ENCODE measurements around the gene DLGAP4.

DLGAP4 gene

GRCh38 chr20:36310215-36310981 is 4.3 kb downstream of the DLGAP4 start:
- DNase-seq = no peak

GRCh38 chr20:36311141-36311853 is 5.2 kb downstream of the DLGAP4 start:
- no peak for DNase-seq

DNA sequence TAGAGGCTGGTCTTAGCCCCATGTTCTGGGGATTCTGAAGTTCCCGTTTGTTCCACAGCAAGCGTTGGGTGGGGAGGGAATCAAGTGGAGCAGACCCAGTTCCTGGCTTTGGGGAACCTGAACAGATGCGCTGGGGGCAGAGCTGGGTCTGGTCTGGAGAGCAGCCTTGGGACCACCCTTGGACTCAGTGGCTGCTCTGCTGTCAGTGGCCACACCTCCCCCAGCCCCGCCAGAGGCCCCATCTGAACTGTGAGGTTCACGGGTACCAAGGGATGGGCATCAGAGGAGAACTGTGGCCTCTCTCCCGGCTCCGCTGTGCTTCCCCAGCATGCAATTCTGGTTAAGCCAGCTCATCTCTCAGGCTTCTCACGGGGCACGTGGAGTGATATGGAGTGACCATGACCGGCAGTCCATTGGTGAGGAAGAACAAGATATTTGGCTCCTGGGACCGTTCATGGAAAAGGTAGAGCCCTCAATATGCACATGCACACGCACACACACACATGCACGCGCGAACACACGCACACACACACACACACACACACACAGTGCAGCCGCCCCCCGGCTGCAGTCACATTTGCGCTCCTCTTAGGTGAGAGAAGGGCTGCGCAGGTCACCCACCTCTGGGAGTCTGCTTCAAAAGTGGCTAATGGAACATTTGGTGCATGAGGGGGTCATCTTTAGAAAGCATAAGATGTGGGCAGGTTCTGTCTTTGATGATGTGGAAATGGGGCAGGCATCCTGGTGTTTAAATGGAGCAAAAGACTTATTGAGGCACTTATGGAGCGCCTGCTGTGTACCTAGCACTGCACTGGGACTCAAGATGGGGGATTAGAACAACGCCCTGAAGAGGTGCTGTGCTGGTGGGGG is 6.0 kb downstream of the DLGAP4 start:
- no peak for DNase-seq

DNA sequence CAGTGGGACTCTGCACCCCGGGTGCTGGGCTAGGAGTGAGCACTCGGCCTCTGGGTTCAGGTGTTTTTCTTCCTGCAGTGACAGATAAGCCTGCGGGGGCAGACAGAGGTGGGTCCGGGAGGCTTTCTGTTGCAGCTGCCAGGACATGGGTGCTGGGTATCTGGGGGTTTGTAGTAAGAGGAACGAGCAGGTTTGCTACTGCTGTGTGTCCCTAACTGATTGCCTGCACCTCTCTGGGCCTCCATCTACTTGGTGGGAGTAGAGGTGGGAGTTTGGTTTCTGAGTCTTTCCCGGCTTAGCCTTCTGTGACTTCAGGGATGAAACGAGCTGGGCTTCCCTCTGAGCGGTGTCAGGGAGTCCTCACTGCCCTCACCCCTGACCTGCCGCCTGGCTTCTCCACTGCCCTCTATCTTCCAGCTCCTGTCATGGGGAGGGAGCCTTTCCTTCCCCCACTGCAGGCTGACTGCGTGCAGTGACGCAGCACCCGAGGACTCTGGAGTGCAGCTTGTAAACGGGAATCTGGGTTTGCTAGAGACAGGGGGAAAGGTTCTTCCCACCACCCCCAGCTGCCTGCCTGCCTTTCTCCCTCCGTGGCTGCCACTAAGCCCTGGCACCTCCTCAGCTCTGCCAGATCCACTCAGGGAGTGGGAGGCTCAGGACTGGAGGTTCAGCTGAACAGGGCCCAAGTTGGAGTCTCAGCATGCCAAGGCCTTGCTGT is 6.7 kb downstream of the DLGAP4 start:
- DNase-seq = no peak

DNA sequence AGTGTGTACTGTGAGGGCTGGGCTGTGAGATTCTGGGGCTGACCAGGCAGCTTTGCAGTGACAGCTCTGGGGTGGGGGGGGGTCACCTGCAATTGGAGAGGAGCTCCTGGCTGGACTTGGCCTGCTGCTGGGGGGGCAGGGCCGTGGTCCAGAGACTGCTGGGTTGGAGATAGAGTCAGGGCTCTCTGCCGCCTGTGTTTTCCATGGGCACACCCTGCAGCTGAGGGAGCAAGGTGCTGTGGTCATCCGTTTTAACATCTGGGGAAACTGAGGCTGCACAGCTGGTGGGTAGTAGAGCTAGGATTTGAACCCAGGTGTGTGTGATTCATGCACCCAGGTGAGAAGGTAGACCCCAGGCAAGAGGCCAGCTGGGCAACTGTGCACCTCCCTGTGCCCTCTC is 7.3 kb downstream of the DLGAP4 start:
- DNase-seq = no peak

DNA sequence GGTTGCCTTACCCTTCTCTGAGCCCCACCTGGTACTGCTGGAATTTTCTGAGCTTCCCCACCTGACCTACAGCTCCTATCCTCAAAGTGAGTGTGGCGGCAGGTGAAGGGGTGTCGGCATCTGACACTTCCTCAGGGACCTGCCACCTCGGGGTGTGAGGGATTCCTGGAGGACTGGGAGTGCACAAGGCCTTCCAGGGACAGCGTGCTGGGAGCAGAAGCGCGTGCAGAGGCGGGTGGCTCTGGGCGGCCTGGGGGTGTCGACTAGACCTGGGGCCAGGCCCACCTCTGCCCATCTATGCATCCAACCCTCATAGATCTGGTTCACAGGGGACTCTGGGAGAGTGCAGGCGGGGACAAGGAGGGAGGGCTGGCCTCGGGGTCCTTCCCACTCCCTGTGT is 7.8 kb downstream of the DLGAP4 start:
- no peak for DNase-seq

DNA sequence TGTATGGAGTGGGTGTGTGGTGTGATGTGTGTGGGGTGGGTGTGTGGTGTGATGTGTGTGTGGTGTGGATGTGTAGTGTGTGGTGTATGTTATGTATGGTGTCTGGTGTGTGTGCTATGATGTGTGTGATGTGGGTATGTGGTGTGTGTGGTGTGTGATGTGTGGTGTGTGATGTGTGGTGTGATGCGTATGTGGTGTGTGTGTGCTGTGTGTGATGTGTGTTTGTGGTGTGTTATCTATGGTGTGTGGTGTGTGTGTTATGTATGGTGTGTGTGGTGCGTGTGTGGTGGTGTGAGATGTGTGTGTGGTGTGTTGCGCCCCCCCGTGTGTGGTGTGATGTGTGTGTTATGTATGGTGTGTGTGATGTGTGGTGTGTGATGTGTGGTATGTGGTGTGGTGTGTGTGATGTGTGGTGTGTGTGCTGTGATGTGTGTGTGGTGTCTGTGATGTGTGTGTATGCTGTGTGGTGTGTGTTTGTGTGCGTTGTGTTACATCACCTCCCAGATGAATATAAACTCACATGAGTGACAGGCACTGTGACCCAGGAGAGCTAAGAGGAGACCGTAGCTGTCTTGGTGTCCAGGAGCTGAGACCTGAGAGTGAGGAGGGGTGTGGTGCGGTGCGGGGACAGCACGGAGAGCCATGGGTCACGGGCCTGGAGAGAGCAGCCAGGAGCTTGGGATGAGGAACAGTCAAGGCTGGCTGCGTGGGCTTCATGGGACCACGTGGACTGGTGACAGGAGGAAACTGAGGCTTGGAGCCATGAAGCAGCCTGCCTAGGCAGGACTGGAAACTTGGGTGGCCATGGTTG is 8.8 kb downstream of the DLGAP4 start:
- DNase-seq = no peak

DNA sequence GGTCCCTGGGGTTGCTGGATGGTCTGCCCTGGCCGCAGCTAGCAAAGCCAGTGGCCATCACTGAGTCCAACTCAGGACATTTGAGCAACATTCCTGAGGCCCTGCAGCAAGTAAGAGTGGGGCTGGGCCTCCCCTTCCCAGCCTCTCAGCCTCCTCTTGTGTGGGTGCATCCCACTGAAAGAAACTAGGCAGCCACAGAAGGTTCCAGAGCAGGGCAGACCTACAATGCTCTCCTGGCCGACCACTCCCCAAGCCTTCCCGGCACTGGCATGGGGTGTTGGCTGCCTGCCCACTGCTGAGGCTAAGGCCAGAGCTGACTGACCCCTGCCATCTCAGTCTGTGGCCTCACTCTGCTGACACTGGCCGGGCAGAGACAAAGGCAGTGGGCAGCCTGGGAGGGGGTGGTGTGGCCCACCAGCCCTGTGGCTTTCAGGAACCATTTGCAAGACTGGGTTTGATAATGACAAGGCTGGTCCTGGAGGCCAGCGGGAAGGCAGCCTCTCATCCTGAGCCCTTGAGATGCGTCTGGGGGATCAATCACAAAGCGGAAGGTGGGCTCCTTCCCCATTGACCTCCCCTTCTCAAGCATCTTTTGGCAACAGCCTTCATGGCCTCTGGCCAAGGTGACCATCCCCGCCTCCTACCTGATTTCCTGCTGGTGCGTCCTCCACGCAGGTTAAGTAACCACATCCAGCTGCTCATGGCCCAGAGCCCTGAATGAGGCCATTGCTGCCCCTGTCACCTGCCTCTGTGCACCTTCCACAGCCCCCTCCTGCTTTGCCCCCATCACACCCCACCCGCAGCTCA is 9.6 kb downstream of the DLGAP4 start:
- no peak for DNase-seq

GRCh38 chr20:36317675-36318074 is 11.5 kb downstream of the DLGAP4 start:
- DNase-seq = no peak

GRCh38 chr20:36318166-36318565 is 12.0 kb downstream of the DLGAP4 start:
- DNase-seq = no peak

DNA sequence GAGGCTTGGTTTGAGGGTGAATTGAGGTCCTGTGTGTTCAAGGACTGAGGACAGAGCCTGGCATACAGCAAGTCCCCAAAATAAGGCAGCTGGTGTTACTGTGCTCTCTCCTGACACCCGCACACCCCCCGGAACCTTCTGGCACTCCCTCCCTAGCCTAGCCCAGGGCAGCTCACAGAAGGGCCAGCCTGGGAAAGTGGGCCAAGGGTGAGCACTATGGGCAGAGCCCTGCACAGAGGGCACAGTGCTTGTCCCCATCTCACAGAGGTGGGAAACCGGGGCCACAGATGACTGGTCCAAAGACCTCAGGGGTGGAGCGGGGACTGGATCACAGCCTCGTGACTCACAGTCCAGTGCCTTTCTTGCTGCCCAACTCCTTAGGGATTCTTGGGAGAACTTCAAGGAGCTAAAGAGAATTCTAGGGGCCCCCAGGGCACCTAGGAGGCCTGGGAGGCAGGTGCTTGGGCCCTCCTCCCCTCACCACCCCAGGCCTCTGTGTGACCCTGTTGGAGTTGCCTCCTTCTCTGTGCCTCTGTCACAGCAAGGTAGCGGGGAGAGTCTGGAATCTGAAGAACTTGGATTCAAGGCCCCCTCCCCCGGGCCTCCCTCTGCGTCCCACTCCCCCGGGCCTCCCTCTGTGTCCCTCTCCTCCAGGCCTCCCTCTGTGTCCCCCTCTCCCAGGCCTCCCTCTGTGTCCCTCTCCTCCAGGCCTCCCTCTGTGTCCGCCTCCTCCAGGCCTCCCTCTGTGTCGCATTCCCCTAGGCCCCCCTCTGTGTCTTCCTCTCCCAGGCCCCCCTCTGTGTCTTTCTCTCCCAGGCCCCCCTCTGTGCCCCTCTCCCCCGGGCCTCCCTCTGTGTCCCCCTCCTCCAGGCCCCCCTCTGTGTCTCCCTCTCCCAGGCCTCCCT is 13.5 kb downstream of the DLGAP4 start:
- no peak for DNase-seq

DNA sequence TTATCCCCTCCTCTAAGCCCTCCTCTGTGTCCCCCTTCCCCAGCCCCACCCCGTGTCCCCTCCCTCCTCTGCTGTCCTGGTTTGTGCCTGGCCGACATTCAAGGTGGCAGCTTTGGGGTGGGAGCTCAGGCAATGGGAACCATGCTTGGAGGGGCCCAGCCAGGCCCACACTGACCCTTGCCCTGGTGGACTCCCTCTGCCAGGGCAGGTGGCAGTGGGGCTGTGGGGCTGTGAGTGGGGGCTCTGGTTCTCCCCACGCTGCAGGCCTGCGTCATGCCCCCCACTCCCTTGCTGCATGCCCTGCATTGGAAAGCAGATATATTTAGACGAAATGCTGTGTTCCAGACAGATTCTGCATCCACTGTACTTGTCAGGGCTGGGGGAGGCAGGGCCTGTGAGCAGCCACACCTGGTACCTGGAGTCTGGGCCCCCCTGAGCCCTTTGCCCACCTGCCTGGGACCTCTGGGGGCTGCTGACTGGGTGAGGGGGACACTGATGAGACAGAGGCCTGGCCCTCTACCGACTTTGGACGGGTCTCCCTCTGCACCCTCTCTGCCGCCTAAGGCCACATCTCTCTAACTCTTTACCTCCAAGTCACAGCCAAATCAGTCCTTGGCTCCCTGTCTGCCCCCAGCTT is 14.2 kb downstream of the DLGAP4 start:
- no peak for DNase-seq

DNA sequence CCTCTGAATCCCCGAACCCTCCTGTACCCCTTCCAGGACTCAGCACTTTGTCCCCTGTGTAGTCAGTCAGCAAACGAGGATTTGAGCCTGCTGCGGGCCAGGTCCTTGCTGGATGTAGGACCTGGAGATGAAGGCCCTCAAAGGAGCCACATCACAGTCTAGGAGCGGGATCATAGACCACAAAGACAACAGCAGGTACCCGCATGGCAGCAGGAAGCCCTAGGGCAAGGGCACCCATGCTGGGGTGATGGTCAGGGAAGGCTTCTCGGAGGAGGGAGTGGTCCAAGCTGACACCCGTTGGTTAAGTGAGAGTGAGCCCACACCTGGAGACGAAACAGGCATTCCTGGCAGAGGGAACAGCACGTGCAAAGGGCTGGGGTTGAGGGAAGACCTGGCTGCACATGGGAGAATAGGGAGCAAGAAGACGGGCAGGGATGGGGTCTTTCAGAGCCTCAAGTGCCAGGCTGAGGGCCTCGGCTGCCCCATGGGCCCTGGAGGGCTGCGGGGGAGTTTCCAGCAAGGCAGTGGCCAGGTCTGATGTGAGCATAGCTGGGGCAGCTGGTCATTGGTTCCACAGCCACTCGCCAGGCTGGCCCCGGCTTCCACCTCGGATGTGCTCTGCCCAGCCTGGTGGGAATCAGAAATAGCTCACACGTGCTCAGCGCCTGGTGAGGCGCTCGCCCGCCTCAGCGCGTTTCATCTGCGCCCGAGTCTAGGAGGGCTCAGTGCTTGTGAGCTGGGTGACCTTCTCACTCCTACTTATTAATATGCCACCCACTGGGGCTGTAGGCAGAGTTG is 15.0 kb downstream of the DLGAP4 start:
- no peak for DNase-seq

GRCh38 chr20:36322131-36322530 is 16.0 kb downstream of the DLGAP4 start:
- no peak for DNase-seq

DNA sequence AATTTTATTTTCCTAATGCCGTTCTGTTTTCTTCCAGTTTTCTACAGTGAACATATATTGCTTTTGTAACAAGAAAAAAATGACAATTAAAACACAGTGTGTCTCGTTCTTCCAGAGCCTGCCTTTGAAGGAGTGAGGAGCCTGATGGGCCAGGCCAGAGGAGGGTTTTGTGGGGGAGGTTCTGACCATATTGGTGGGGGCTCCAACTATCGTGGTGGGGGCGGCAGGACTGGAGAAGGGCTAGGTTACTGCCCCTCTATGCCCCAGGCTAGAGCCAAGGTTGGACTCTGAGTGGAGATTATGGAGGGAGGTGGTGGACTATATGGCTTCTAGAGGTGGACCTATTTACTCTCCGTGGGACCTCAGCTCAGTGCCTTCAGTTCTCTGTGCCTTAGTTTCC is 24.0 kb downstream of the DLGAP4 start:
- DNase-seq = no peak

GRCh38 chr20:36331209-36331608 is 25.1 kb downstream of the DLGAP4 start:
- no peak for DNase-seq

DNA sequence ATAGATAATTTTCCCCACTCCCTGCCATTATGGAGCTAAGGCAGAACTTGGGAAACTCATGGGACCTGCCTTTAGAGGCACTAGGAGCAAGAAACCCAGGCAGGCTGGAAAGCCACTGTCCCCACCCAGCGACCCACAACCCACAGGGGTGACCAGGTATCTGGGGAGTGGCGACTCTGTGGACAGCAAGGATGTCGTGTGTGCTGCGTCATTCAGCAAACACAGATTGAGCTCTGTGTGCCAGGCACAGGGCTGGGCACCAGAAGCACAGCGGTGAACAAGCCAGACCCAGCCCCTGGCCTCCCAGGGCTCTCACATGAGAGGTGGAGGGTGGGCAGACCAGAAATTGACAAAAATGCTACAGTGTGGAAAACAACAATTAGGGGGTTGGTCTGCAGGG is 27.7 kb downstream of the DLGAP4 start:
- DNase-seq = no peak

Data from DMS153 (cell line).